HG03439 (cell line): Measurements from ENCODE around the gene GRM1.
"Not testable (repeated sequence)": the region's sequence is repeated elsewhere in the genome, so short reads cannot be mapped to it uniquely, and the experiment has no call there.

Experiments used
- ATAC-seq: cut with Tn5 transposase; IDR thresholded peaks from one replicate; pipeline ENCODE4 v1.9.1; 2021; ENCODE audit warnings: mild to moderate bottlenecking, moderate library complexity; ENCODE audit not compliant: unreplicated experiment

Gene GRM1

DNA sequence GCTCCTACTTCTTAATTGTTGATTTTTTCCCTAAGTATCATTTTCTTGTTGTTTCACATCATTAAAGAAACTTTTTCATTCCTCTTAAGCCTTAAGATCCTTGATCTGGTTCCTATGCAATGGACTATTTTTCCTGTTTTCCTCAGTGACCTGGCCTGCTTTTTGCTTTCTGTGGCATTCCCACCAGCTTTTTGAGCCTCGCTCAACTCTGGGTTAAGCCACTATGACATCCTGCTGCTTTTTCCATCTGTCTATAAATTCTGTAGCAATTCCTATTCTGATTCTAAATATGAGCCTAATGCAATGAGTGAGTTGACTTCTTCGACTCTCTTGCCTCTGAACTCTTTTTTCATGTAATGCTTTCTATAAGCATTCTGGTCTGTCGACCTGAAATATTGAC lies 160.3 kb downstream of the GRM1 start:
- ATAC-seq, result no peak

GRCh38 chr6:146190581-146190980 lies 161.7 kb downstream of the GRM1 start:
- ATAC-seq, result no peak

DNA sequence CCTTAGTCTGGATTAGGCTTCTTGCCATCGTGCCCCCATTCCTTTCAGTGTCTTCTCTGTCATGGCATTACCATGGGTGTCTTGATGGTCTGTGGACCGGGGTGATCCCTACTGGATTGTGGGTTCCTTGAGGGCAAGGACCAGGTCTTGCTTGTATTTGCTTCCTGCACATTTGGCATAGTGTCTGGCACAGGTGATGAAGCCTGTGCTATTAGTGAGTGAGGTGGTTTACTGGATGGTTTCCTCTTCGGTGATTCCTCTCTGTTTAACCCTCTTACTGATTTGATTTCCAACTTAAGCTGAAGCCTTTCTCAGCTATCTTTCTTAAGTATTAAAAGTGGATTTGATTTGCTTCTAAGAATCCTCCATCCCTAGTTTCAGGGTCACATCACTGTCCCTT lies 162.3 kb downstream of the GRM1 start:
- ATAC-seq, result no peak

DNA sequence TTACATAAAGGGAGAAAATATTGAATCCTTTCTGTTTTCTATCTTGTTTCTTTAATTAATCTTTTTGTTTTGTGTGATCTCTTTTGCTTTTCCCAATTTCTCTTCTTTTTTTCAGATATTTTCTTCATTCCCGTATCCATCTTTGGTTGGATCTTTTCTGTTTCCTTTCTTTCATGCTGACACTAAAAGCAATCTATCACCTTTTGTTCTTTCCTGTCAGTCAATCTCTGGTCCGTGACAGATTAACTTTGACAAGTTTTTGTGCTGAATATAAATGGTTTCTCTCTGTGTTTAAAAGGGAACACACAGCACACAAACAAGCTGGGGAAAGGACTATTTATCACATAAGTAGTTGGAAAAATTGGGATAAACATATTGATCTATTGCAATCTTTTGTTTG lies 162.8 kb downstream of the GRM1 start:
- no peak for ATAC-seq

- no peak for ATAC-seq
These were observed 165.6 kb downstream of the GRM1 start for GRCh38 chr6:146194434-146194833.

DNA sequence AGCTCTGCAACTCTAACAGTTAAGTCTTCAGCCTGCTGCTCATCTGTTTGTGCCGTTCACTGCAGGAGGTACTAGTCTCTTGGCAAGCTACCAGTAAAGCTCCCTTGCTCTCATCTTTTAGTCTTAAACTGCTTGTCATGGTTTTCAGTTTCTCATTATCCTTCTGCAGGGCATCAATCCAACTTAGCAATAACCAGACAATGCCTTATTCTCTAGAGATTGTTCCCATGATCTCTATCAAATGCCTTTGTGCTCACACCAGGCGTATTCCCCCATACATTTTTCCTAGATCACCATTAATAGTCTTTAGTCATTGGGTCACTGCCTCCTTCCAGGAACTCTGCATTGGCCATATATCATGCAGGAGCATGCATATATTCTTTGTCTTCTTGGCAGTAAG lies 171.3 kb downstream of the GRM1 start:
- ATAC-seq, result no peak

DNA sequence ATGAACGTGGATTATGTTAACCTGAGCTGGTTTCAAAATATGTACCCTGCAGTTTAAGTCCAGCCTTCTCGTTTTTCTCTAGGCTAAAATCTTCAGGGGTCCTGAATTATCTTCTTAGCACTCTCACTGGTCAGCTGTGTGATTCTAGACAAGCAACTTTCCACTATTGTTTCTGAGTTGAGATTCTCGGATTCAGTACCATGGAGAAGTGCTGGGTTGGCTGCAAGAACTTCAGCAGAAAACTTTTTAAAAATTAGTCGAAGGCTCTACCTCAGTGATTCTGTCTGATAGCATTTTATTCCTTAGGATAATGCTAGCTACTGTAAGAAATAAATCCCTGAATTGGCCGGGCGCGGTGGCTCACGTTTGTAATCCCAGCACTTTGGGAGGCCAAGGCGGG lies 173.7 kb downstream of the GRM1 start:
- ATAC-seq, result no peak

DNA sequence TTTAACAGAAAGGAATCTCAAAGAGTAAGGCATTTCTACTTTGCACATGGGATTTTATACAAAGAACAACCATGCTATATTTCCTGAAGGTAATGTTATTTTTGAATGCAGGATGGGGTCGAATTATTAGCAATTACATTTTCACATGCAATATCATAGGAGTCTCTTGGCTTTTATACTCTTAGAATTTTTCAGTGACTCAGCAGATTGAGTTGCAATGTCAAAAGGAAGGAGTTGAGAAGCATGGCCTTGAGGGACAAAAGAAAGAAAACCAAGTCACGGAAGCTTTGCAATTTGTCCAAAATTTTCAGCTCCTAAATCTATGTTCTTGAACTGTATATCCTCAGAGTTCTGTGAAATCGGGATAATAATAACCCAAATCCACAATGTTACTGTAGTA lies 181.1 kb downstream of the GRM1 start:
- ATAC-seq, result no peak

GRCh38 chr6:146210406-146211083 lies 181.7 kb downstream of the GRM1 start:
- no peak for ATAC-seq

GRCh38 chr6:146211646-146212045 lies 182.8 kb downstream of the GRM1 start:
- no peak for ATAC-seq

DNA sequence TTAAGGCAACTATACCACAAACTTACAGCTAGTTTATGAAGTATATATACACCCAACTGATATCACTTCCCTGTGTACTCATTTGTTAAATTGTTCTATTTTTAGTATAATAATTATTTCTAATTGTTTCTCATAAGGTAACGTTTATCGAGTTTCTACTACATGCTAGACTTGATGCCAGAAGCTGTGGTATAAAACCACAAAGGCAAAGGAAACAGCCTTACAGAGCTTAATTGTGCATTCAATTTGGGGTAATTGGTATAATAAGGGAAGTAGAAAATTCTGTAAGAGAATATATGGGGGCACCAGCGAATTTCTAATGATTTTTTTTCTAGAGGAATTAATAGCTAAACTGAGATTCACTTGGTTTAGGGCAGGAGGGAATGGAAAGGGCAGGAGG lies 183.9 kb downstream of the GRM1 start:
- ATAC-seq, result no peak

DNA sequence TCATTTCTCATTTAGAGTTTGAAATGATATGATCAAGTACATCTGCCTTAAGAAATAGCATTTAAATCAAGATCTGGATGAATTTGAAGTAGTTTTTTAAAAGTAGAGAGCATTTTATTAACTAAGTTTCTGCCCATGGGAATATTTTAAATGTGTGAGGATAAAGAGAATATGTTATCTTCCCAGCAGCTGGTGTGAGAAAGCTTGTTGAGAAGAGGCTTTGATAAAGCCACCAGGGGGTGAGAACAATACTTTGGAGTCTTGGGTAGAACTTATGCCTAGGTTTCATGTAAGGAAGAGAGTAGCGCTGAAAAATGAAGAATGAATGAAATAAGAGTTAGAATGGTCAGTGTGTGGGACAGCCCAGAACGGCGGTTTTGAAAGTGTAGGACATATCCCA lies 190.2 kb downstream of the GRM1 start:
- no peak for ATAC-seq

DNA sequence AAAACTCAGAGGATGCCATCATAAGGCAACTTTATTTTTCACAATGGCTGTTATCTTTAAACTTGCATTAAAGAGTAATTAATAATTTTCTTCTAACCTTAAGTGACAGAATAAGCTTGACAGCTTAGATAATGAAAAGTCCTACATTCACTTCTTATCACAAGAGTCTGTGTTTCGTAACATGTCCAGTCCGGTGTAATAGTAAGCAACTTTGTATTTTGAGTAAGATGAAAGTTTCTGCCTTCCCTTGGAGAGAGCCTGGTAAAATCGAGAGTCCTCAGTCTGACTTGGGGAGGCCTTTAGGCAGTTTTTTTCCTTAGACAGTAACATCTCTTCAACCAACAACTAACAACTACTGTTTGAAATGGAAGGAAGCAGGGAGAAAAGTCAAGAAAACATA lies 195.6 kb downstream of the GRM1 start:
- no peak for ATAC-seq

DNA sequence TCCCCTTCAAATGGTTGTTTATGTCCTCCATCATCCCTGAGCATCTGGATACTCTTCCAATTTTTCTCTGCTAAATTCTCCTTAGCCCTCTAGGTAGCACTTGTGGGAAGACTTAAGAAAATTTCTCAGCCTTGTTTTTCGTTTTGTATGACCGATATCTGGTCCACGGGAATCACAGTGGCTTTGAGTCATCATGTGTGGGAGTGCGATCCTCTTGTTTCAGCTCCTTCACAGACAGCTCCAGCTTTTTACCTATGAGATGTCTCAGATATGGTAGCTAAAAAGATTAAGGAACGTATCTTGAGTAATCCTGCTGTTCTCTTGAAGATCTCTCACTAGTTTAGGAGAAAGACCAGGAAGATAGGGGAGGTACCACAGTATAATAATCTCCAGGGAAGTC lies 196.1 kb downstream of the GRM1 start:
- ATAC-seq, result no peak

DNA sequence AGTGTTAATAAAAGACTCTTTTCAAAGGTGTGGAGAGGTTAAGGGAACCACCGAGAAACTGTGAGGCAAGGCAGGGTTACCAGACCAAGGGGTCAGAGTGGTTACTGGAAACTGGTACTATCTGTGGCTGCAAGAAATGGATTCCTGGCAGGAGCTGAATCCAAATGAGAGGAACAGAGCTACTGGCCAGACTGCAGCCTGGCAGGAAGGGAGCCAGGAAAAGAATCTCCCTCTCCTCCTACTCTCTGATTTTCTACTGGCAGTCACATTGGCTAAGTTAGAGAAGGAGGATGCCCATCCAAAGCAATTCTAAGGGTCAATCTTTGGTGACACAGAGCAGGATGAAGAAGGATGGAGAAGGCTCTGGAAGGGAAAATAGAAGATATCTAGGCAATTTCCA lies 211.5 kb downstream of the GRM1 start:
- ATAC-seq, result no peak

DNA sequence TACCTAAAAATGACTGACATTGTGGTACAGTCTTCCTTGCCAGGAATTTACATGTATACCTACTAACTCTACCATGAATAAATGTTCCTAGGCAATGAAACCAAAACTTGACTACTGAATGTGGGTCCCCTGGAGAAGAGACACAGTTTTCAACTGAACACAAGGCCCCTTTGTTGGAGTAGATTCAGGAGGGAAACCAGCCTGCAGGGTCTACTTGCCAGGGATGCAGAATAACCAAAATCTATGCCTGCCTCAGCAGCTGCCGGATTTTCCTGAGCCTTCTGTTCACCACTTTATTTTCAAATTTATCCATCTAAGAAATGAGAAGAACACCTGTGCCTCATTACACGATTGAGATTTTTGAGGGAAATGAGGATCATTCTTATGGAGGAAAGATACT lies 211.9 kb downstream of the GRM1 start:
- ATAC-seq, result no peak

DNA sequence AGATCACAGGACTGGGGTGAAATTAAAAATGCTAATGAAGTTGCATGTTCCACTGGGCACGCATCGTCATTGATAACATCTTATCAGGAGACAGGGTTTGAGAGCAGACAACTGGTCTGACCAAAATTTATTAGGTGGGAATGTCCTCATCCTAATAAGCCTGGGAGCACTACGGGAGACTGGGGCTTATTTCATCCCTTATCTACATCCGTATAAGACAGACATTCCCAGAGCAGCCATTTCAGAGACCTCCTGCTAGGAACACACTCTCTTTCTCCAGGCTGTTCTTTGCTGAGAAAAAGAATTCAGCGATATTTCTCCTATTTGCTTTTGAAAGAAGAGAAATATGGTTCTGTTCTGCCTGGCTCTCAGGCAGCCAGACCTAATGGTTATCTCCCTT lies 214.8 kb downstream of the GRM1 start:
- ATAC-seq, result not testable (repeated sequence)

GRCh38 chr6:146244630-146245143 lies 215.8 kb downstream of the GRM1 start:
- no peak for ATAC-seq

GRCh38 chr6:146246028-146246427 lies 217.2 kb downstream of the GRM1 start:
- no peak for ATAC-seq

DNA sequence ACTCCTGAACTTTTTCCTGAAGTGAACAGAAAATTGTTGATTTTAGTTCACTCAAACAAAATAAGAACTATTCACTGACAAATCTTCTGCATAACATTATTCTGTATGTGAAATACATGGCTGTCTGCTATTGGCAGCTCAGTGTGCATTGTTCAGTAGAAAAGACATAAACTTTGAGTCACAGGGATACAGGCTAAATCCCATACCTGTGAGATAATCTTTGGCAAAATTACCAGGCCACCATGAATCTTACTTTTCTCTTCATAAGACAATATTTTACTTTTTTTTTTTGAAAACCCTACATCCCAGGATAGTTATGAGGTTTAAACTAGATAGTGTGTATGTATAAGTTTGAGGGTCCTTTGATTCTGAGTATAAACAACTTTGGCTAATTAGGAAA lies 224.8 kb downstream of the GRM1 start:
- no peak for ATAC-seq

GRCh38 chr6:146258206-146258605 lies 229.3 kb downstream of the GRM1 start:
- no peak for ATAC-seq

DNA sequence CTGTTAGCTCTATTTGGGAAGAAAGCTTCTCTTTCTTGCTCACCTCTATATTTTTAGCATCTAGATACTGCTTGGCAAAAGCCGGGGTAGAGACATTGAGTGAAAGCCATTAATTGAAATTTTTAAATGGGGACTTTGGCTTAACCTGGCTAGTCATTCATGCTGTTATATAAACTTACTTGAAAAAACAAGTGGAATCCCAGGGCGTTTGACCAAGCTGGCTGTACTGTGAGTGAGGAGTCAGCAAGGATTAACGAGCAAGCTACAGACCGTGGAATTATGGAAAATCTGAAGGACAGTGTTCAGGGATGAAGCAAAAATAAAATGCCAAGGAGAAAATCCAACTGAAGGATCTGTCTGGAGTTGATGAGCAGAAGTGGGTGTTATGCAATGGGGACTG lies 232.0 kb downstream of the GRM1 start:
- ATAC-seq, result no peak

DNA sequence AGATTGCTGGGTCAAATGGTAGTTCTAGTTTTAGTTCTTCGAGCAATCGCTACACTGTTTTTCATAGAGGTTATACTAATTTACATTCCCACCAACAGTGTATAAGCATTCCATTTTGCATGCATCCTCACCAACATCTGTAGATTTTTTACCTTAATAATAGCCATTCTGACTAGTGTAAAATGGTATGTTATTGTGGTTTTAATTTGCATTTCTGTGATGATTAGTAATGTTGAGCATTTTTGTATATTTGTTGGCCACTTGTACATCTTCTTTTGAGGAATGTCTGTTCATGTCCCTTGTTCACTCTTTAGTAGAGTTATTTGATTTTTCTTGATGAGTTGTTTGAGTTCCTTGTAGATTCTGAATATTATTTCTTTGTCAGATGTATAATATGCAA lies 236.2 kb downstream of the GRM1 start:
- no peak for ATAC-seq
